Kidney epithelial cell (primary cell): ENCODE results near the gene IL17F. TPM values are rescaled to one million over a fixed set of nuclear protein-coding genes. Genes with fewer than 3 reads are reported as not detected.
"Not testable (repeated sequence)": the region's sequence is repeated elsewhere in the genome, so short reads cannot be mapped to it uniquely, and the experiment has no call there.

Experiments used
- DNase-seq: peaks from one replicate; pipeline ENCODE4 v3.0.0-alpha.2; 2010; ENCODE audit warnings: low read depth
- H3K27me3 ChIP-seq: 2 replicates; pipeline ENCODE4 v1.6.0; 2011; ENCODE audit warnings: low read length; ENCODE audit not compliant: control insufficient read depth, insufficient read depth
- H3K36me3 ChIP-seq: 2 replicates; pipeline ENCODE4 v1.5.1; 2011; ENCODE audit warnings: low read length; ENCODE audit not compliant: control insufficient read depth, insufficient read depth
- H3K4me3 ChIP-seq: 2 replicates; pipeline ENCODE4 v1.5.1; 2011; ENCODE audit warnings: low read depth, mild to moderate bottlenecking, control low read depth, low read length
- total RNA-seq: library from RNA; depleted of rRNA; stranded (reverse); fragments of >200 nt; gene quantifications from 2 replicates; pipeline ENCODE4 v1.2.3, GENCODE V29; 2015
- TF ChIP-seq, protein P1 (sequence below): IDR thresholded peaks from 2 replicates; pipeline ENCODE4 v1.5.1; 2011; ENCODE audit warnings: mild to moderate bottlenecking, moderate library complexity, low read length, control low read depth, inconsistent platforms; ENCODE audit not compliant: insufficient read depth, poor library complexity, severe bottlenecking

Gene IL17F
- total RNA-seq, 1 donor from 2014 or later = not detected

DNA sequence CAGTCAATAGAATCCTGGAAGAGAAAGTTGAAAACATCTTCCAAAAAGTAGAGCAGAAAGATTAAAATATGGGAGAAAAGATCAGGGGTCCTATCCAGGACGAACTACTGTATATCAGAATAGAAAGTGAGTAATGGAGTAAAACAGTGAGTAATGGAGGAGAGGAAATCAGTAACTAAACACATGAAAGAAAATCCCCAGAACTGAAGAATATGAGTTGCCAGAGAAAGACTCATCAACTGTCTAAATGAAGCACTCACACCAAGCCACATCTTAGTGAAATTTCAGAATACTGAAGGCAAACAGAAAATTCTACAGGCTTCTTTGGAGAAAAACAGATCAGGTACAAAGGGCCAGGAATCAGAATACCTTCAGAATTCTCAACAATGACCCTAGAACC, 43.3 kb downstream of the IL17F start:
- no peak overlapping the region for H3K4me3 ChIP-seq
- no peaks in the 10 kb centered on the region for H3K36me3 ChIP-seq
- H3K27me3 ChIP-seq = no peaks in the 10 kb centered on the region
- no peak for DNase-seq
- TF ChIP-seq, protein P1, sequence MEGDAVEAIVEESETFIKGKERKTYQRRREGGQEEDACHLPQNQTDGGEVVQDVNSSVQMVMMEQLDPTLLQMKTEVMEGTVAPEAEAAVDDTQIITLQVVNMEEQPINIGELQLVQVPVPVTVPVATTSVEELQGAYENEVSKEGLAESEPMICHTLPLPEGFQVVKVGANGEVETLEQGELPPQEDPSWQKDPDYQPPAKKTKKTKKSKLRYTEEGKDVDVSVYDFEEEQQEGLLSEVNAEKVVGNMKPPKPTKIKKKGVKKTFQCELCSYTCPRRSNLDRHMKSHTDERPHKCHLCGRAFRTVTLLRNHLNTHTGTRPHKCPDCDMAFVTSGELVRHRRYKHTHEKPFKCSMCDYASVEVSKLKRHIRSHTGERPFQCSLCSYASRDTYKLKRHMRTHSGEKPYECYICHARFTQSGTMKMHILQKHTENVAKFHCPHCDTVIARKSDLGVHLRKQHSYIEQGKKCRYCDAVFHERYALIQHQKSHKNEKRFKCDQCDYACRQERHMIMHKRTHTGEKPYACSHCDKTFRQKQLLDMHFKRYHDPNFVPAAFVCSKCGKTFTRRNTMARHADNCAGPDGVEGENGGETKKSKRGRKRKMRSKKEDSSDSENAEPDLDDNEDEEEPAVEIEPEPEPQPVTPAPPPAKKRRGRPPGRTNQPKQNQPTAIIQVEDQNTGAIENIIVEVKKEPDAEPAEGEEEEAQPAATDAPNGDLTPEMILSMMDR = no peak

DNA sequence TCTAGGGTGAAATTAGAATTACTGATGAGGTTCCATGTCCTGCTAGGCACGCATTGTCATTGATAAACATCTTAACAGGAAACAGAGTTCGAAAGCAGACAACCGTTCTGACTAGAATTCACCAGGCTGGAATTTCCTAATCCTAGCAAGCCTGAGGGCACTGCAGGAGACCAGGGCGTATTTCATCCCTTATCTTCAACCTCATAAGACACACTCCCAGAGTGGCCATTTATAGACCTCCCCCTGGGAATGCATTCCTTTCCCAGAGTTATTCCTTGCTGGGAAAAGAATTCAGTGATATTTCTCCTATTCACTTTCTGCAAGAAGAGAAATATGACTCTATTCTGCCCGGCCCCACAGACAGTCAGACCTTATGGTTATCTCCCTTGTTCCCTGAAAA, 44.2 kb downstream of the IL17F start:
- H3K27me3 ChIP-seq, DNase-seq, H3K36me3 ChIP-seq, H3K4me3 ChIP-seq: not testable (repeated sequence)

DNA sequence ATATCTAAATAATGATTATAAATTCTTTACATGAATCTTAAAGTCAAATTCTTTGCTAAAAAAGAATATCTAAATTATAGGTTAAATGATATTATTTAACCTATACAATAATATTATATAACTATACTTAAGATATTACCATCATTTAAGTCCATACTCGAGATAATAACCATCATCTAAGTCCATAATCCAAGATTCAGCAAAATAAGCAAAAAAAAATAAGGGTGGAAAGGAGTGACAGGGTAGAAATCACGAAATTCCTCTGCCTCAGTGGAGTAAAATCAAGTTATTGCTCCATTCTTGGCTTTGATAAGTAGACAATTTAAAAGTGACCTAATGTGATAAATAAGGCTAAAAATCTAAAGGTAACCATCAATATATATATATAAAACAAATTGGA, 48.4 kb downstream of the IL17F start:
- TF ChIP-seq, protein P1 = no peak
- no peaks in the 10 kb centered on the region for H3K27me3 ChIP-seq
- H3K4me3 ChIP-seq = no peak overlapping the region
- H3K36me3 ChIP-seq = no peaks in the 10 kb centered on the region
- DNase-seq = no peak

DNA sequence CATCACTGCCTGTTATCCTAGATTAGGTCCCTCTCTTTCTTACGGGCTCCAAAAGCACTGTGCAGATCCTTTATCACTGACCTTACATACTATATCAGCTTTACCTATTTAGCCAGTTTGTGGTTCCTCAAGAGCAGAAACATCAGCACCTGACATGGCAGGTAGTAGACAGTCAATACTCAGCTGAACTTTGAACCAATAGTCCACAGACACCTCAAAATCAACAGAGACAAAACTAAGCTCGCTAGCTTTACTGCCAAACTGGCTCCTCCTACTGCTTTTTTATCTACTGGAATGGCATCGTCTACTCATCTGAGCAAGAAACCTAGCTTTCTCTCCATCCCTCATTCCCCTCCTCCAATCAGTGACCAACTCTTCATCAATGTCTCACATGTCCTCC, 52.5 kb downstream of the IL17F start:
- TF ChIP-seq, protein P1 = no peak
- Histone ChIP-seq H3K4me3 (no peak overlapping the region), H3K36me3 (no peaks in the 10 kb centered on the region), H3K27me3 (no peaks in the 10 kb centered on the region)
- DNase-seq = no peak

DNA sequence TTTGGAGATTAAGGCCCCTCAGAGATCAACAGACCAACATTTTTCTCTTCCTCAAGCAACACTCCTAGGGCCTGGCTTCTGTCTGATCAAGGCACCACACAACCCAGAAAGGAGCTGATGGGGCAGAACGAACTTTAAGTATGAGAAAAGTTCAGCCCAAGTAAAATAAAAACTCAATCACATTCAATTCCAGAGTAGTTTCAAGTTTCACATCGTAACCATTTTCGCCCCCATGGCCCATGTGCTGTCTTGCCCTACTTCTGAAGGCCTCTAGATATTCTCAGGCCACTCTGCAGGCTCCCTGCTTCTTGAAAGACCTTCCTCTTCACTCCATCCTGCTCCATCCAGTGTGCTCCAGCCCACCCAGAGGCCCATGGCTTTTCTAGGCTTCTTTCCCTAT, 53.9 kb downstream of the IL17F start:
- Histone ChIP-seq H3K36me3 (no peaks in the 10 kb centered on the region), H3K27me3 (no peaks in the 10 kb centered on the region), H3K4me3 (no peak overlapping the region)
- DNase-seq = no peak
- TF ChIP-seq, protein P1 = no peak

DNA sequence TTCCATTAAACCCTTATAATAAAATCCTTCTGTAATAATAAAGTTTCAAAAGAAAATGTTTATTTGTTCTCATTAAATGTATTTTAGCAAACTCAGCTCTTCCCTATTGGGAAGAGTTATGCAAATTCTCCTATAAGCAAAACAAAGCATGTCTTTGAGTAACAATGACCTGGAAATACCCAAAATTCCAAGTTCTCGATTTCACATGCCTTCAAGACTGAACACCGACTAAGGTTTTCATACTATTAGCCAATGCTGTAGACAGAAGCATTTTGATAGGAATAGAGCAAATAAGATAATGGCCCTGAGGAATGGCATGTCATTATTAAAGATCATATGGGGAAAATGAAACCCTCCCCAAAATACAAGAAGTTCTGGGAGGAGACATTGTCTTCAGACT, 54.3 kb downstream of the IL17F start:
- H3K27me3 ChIP-seq = no peaks in the 10 kb centered on the region
- no peak for DNase-seq
- H3K36me3 ChIP-seq = no peaks in the 10 kb centered on the region
- TF ChIP-seq, protein P1 = no peak
- H3K4me3 ChIP-seq = no peak overlapping the region

DNA sequence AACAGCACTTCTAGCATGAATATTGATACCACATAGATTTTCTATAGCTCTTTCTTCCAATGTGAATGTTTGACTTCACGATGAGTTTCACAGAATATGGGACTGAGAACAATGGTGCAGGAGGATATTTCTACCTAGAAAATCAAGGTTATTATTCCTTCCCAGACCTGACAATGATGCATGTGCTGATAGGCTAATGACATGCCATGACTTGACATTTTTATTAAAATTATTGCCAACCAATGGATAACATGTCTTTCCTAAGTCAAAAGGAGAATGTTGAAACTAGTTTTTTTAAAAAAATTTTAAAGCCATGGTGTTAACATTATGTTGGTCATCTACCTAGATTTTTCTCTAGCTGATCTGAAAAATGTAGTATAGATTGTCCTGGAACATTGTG, 57.2 kb downstream of the IL17F start:
- Histone ChIP-seq H3K27me3 (no peaks in the 10 kb centered on the region), H3K36me3 (no peaks in the 10 kb centered on the region), H3K4me3 (no peak overlapping the region)
- TF ChIP-seq, protein P1 = no peak
- DNase-seq = no peak
